Activated CD4-positive, alpha-beta T cell treated with anti-CD3 and anti-CD28 coated beads, Interleukin-2, amount 10 ng/mL, durations not matched to agents 7 days and 5 days (primary cell): ENCODE results near the gene TRIM44. TPM values are rescaled to one million over a fixed set of nuclear protein-coding genes. Genes with fewer than 3 reads are reported as not detected.
"Not testable (repeated sequence)": the region's sequence is repeated elsewhere in the genome, so short reads cannot be mapped to it uniquely, and the experiment has no call there.

Experiments used
- CTCF ChIA-PET: fragments of 350-600 bp; sonication (Branson Sonifier 250); formaldehyde crosslinking; loops from one replicate; lab custom pipeline; 2021; ENCODE audit warnings: antibody characterized with exemption; lab: Charles Lee
- POLR2A ChIA-PET: fragments of 350-600 bp; sonication (Branson Sonifier 250); formaldehyde crosslinking; loops from one replicate; lab custom pipeline; 2021; ENCODE audit warnings: antibody characterized with exemption; lab: Charles Lee
- DNase-seq: peaks from one replicate; pipeline ENCODE4 v3.0.0-alpha.2; 2020
- H3K27ac Mint-ChIP-seq: one replicate; pipeline ENCODE4 v1.8.0; 2021; ENCODE audit warnings: mild to moderate bottlenecking, moderate library complexity, mixed read lengths
- H3K27me3 Mint-ChIP-seq: one replicate; pipeline ENCODE4 v1.8.0; 2021; ENCODE audit warnings: mixed read lengths
- H3K36me3 Mint-ChIP-seq: one replicate; pipeline ENCODE4 v1.8.0; 2021; ENCODE audit warnings: low read depth, mixed read lengths
- H3K4me1 Mint-ChIP-seq: one replicate; pipeline ENCODE4 v1.8.0; 2021; ENCODE audit warnings: mixed read lengths
- H3K4me3 Mint-ChIP-seq: one replicate; pipeline ENCODE4 v1.8.0; 2021; ENCODE audit warnings: mild to moderate bottlenecking, moderate library complexity, mixed read lengths
- H3K9me3 Mint-ChIP-seq: one replicate; pipeline ENCODE4 v1.8.0; 2021; ENCODE audit warnings: mixed read lengths
- total RNA-seq, 2 experiments: library from RNA; stranded (reverse); gene quantifications; one replicate each; pipeline ENCODE4 v1.2.3, GENCODE V29; 2021

Gene TRIM44
- total RNA-seq, 2 experiments from 2014 or later, result 34.9 to 42.6 TPM

DNA sequence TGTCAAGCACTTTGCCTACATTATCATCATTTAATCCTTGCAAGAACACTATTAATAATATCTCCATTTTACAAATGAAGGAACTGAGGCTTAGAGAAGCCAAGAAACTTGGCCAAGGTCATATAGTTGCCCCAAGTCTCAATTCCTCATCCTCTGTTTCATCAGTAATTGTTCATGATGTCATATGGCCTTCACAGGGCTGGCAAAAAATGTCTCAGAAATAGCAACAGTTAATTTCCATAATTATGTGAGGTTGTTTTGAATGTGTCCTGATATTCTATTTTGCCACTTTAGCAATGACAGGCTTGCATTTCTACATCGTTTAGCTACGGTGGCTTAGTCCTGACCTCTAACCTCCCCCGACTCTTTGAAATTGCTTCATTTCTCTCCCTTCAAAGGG lies 20.6 kb upstream of the TRIM44 start:
- Mint-ChIP-seq H3K4me1 (no peaks in the 10 kb centered on the region), H3K4me3 (no peak overlapping the region), H3K27me3 (peaks cover 2% of the 10 kb centered on the region), H3K27ac (no peak overlapping the region), H3K9me3 (no peaks in the 10 kb centered on the region), H3K36me3 (no peaks in the 10 kb centered on the region)
- CTCF ChIA-PET, result no interaction called here
- no peak for DNase-seq
- POLR2A ChIA-PET, result no interaction called here

GRCh38 chr11:35647421-35648093 lies 15.0 kb upstream of the TRIM44 start:
- H3K36me3 Mint-ChIP-seq, result no peaks in the 10 kb centered on the region
- DNase-seq, result no peak
- no peak overlapping the region for H3K4me3 Mint-ChIP-seq
- no peaks in the 10 kb centered on the region for H3K9me3 Mint-ChIP-seq
- ChIA-PET CTCF (no interaction called here), POLR2A (no interaction called here)
- no peaks in the 10 kb centered on the region for H3K4me1 Mint-ChIP-seq
- no peak overlapping the region for H3K27ac Mint-ChIP-seq
- H3K27me3 Mint-ChIP-seq, result peaks cover 4% of the 10 kb centered on the region

DNA sequence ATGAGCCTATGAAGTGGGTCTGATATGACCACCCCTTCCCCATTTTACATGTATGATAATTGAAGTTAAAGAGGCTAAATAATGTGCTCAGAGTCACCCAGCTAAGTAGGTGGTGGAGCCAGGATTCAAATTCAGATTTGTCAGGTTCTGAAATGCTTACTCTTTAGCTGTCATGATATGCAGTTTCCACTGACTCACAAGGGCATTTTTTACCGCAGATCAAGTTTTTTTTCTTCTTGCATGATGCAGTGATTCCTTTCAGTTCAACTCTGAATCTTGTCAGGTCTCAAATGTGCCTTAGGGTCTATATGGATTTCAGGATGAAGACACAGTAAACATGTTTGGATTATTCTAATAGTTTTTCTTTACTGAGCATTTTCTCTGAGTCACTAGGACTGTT lies 12.6 kb upstream of the TRIM44 start:
- Mint-ChIP-seq H3K9me3 (no peaks in the 10 kb centered on the region), H3K27ac (no peak overlapping the region), H3K4me3 (no peak overlapping the region), H3K36me3 (no peaks in the 10 kb centered on the region), H3K27me3 (peaks cover 10% of the 10 kb centered on the region), H3K4me1 (no peaks in the 10 kb centered on the region)
- no peak for DNase-seq
- CTCF ChIA-PET, result interaction anchor here (0.5 to 0.7 kb wide), 2 partner anchors 25 to 285 kb away, joined by 3 read pairs; no protein-coding TSS in a partner anchor
- POLR2A ChIA-PET, result no interaction called here

DNA sequence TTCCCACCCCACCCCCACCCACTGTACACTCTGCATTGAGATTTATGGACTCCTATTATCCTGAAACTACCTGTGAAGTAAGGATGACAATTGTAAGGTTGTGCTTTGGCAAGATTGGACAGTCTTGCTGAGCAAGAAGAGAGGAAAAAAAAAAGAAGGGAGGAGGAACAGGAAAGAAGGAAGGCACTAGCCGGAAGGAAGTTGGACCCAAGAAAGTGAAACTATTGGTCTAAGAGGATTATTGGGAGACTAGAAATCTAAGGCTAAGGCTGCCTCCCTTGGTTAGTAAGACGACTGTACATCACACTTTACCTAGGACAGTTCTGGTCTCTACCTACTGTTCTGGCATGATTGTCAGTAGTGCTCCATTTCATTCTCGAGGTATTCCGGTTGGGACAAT lies 12.1 kb upstream of the TRIM44 start:
- ChIA-PET POLR2A (no interaction called here), CTCF (no interaction called here)
- Mint-ChIP-seq H3K27me3 (peaks cover 14% of the 10 kb centered on the region), H3K36me3 (no peaks in the 10 kb centered on the region), H3K27ac (no peak overlapping the region), H3K4me1 (no peaks in the 10 kb centered on the region), H3K9me3 (no peaks in the 10 kb centered on the region), H3K4me3 (no peak overlapping the region)
- no peak for DNase-seq

DNA sequence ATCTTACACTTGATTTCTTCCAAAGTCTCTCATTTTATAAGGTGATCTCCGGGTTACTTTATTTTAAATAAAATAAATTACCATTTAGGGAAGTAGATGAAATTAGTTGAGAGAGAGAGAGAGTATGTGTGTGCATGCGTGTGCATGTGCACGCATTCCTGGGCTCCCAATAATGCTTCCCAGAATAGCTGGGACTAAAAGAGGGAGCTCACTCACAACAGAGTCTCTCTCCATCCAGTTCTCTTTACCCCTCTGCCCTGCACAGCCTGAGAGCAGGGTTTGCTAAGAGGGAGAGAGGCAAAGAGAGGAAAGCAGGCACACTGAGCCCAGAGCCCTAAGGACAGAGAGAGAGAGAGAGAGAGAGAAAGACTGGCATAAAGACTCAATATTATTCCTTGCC lies 11.3 kb upstream of the TRIM44 start:
- Mint-ChIP-seq H3K27ac (no peak overlapping the region), H3K36me3 (no peaks in the 10 kb centered on the region), H3K9me3 (no peaks in the 10 kb centered on the region), H3K4me3 (no peak overlapping the region), H3K4me1 (no peaks in the 10 kb centered on the region), H3K27me3 (peaks cover 16% of the 10 kb centered on the region)
- ChIA-PET CTCF (no interaction called here), POLR2A (no interaction called here)
- no peak for DNase-seq

DNA sequence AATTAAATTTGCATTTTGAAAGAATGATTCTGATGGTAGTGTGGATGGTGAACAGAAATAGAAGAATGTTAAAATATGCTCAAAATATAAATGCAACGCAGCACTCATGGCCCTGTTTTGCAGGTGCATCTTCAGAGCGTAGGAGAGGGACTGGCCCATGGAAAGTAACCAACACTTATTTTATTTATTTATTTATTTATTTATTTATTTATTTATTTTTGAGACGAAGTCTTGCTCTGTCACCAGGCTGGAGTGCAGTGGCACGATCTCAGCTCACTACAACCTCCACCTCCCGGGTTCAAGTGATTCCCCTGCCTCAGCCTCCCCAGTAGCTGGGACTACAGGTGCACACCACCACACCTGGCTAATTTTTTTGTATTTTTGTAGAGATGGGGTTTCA lies 9.8 kb upstream of the TRIM44 start:
- H3K9me3 Mint-ChIP-seq, H3K36me3 Mint-ChIP-seq, H3K27ac Mint-ChIP-seq, CTCF ChIA-PET, H3K4me1 Mint-ChIP-seq, DNase-seq, POLR2A ChIA-PET, H3K4me3 Mint-ChIP-seq: not testable (repeated sequence)
- peaks cover 21% of the 10 kb centered on the region for H3K27me3 Mint-ChIP-seq

- Mint-ChIP-seq H3K4me1 (no peaks in the 10 kb centered on the region), H3K4me3 (no peak overlapping the region), H3K27ac (no peak overlapping the region), H3K9me3 (no peaks in the 10 kb centered on the region), H3K36me3 (no peaks in the 10 kb centered on the region), H3K27me3 (peaks cover 28% of the 10 kb centered on the region)
- ChIA-PET POLR2A (no interaction called here), CTCF (interaction anchor here (1.0 kb wide), 1 partner anchor 21 kb away, joined by 3 read pairs; no protein-coding TSS in a partner anchor)
- no peak for DNase-seq
Measured at GRCh38 chr11:35654711-35655110, 7.9 kb upstream of the TRIM44 start.

- H3K36me3 Mint-ChIP-seq, result no peaks in the 10 kb centered on the region
- POLR2A ChIA-PET, result no interaction called here
Measured at GRCh38 chr11:35655254-35655653, 7.3 kb upstream of the TRIM44 start.

GRCh38 chr11:35655856-35656255 lies 6.7 kb upstream of the TRIM44 start:
- Mint-ChIP-seq H3K27me3 (peaks cover 24% of the 10 kb centered on the region), H3K36me3 (no peaks in the 10 kb centered on the region), H3K9me3 (no peaks in the 10 kb centered on the region), H3K4me3 (no peak overlapping the region), H3K27ac (no peak overlapping the region), H3K4me1 (no peaks in the 10 kb centered on the region)
- DNase-seq, result no peak
- CTCF ChIA-PET, result no interaction called here
- POLR2A ChIA-PET, result no interaction called here

More at GRCh38 chr11:35655254-35655653, 7.3 kb upstream of the TRIM44 start:
- peaks cover 28% of the 10 kb centered on the region for H3K27me3 Mint-ChIP-seq
- no peak overlapping the region for H3K4me3 Mint-ChIP-seq
- no peak for DNase-seq
- no peaks in the 10 kb centered on the region for H3K4me1 Mint-ChIP-seq
- no peaks in the 10 kb centered on the region for H3K9me3 Mint-ChIP-seq
- no peak overlapping the region for H3K27ac Mint-ChIP-seq
- CTCF ChIA-PET, result interaction anchor here (1.0 kb wide), 1 partner anchor 20 kb away, joined by 3 read pairs; no protein-coding TSS in a partner anchor

DNA sequence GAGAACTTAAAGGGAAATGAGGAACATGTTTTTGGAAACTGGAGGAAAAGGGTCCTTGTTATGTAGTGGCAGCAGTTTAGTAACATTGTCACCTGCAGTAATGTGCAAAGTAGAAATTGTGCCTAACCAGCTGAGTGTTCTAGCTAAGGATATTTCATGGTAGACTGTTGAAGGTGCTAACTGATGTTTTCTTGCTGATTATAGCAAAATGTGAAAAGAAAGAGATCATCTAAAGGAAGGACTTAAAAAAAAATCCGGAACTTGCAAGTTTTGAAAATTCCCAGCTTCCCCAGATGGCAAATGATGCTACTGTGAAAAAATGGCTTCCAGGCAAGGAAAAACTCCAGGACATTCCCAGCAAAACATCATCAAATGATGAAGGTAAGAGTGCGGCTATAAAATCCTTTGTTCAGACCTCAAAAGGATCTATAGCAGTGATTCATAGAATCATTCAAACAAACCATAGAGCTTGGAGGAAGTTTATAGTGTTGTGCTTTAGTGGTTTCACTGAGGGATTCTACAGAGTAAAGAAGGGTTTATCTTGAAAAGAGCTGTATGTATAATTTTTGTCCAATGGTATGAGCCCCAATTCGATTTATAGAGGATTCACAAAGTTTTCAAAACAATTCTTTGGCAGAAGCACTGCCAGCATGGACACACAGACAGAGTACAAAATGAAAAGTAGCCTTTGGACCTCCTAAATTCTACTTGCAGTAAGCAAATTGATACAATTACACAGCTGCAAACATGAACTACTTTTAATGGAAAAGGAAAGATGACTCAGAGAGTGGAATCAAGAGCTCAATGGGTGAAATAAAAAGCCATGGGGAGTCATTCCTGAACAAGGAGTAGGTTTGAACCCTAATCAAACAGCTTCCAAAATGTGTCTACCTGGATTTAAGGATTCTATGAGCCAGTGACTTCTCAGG lies 4.3 kb upstream of the TRIM44 start:
- H3K27ac Mint-ChIP-seq, result no peak overlapping the region
- peaks cover 3% of the 10 kb centered on the region for H3K9me3 Mint-ChIP-seq
- H3K27me3 Mint-ChIP-seq, result peaks cover 27% of the 10 kb centered on the region
- peaks cover 10% of the 10 kb centered on the region for H3K36me3 Mint-ChIP-seq
- ChIA-PET POLR2A (interaction anchor here (0.7 kb wide), 1 partner anchor 827 kb away, joined by 3 read pairs; no protein-coding TSS in a partner anchor), CTCF (no interaction called here)
- no peak overlapping the region for H3K4me3 Mint-ChIP-seq
- peaks cover 15% of the 10 kb centered on the region for H3K4me1 Mint-ChIP-seq
- no peak for DNase-seq

- POLR2A ChIA-PET, result no interaction called here
Measured at GRCh38 chr11:35661534-35661933, 1.0 kb upstream of the TRIM44 start.

DNA sequence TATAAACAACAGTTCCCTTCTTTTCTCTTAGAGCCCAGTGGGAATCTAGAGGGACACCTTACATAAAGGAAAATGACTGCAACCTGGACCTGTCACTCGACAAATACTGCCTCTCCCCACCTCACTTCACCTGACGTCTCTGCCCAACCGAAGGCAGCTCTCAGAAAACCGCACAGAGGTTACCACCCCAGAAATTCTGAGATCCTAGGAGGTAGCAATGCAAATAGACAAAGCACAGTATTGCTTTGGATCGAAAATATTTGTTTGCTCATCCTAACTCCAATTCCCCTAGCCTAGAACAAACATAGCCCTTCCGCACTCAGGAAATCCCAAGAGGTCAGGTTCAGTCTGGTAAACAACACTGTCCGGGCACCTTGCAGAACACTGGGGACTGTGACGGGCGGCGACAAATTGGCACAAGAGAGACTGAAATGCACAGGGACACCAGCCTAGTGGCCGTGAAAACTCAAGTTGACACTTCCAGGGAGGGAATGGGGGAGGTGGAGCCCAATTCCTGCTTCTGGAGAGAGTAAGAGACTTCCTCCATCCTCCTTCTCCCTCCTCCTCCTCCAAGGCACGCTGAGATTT lies 420 bp upstream of the TRIM44 start:
- Mint-ChIP-seq H3K9me3 (peaks cover 29% of the 10 kb centered on the region), H3K36me3 (peaks cover 41% of the 10 kb centered on the region), H3K4me1 (peaks cover 43% of the 10 kb centered on the region), H3K27me3 (peaks cover 10% of the 10 kb centered on the region), H3K27ac (peak overlapping the region; percentile 95), H3K4me3 (peak overlapping the region; percentile 89)
- ChIA-PET CTCF (no interaction called here), POLR2A (no interaction called here)
- peak; percentile 11 for DNase-seq

More at GRCh38 chr11:35661534-35661933, 1.0 kb upstream of the TRIM44 start:
- H3K9me3 Mint-ChIP-seq, result peaks cover 25% of the 10 kb centered on the region
- no peak for DNase-seq
- H3K4me3 Mint-ChIP-seq, result peak overlapping the region; percentile 89
- H3K36me3 Mint-ChIP-seq, result peaks cover 37% of the 10 kb centered on the region
- peaks cover 40% of the 10 kb centered on the region for H3K4me1 Mint-ChIP-seq
- H3K27me3 Mint-ChIP-seq, result peaks cover 14% of the 10 kb centered on the region
- CTCF ChIA-PET, result no interaction called here
- H3K27ac Mint-ChIP-seq, result peak overlapping the region; percentile 95

DNA sequence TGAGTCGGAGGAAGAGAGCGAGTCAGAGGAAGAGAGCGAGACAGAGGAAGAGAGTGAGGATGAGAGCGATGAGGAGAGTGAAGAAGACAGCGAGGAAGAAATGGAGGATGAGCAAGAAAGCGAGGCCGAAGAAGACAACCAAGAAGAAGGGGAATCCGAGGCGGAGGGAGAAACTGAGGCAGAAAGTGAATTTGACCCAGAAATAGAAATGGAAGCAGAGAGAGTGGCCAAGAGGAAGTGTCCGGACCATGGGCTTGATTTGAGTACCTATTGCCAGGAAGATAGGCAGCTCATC lies 780 bp downstream of the TRIM44 start:
- POLR2A ChIA-PET, result no interaction called here
- Mint-ChIP-seq H3K4me3 (peak overlapping the region; percentile 89), H3K4me1 (peaks cover 43% of the 10 kb centered on the region), H3K27me3 (peaks cover 6% of the 10 kb centered on the region), H3K36me3 (peaks cover 50% of the 10 kb centered on the region), H3K9me3 (peaks cover 38% of the 10 kb centered on the region), H3K27ac (peak overlapping the region; percentile 95)
- CTCF ChIA-PET, result interaction anchor here (0.6 kb wide), 1 partner anchor 380 kb away, joined by 3 read pairs; no protein-coding TSS in a partner anchor
- DNase-seq, result no peak
